ENCODE data around the gene TMEM181.
A peak's percentile ranks its signal among the peaks of the same experiment; 100 is the strongest.
"Not testable (repeated sequence)": the region's sequence is repeated elsewhere in the genome, so short reads cannot be mapped to it uniquely, and the experiment has no call there.

The TMEM181 gene

GRCh38 chr6:158595223-158595622 lies 35.3 kb downstream of the TMEM181 start:
- no peak for DNase-seq (ENCODE audit: low spot score)

GRCh38 chr6:158596861-158597260 lies 37.0 kb downstream of the TMEM181 start:
- DNase-seq (ENCODE audit: low spot score), result no peak

- no peak for DNase-seq (ENCODE audit: low spot score)
Observed at GRCh38 chr6:158597565-158597964, 37.7 kb downstream of the TMEM181 start.

GRCh38 chr6:158599635-158600034 lies 39.7 kb downstream of the TMEM181 start:
- no peak for DNase-seq (ENCODE audit: low spot score)

- no peak for DNase-seq (ENCODE audit: low spot score)
Observed at GRCh38 chr6:158603261-158604047, 43.6 kb downstream of the TMEM181 start.

- DNase-seq (ENCODE audit: low spot score), result no peak
Observed at GRCh38 chr6:158604048-158604406, 44.1 kb downstream of the TMEM181 start.

- DNase-seq (ENCODE audit: low spot score), result peak; percentile 82
Observed at GRCh38 chr6:158605266-158605878, 45.5 kb downstream of the TMEM181 start.

GRCh38 chr6:158606011-158606410 lies 46.1 kb downstream of the TMEM181 start:
- DNase-seq (ENCODE audit: low spot score), result not testable (repeated sequence)

- DNase-seq (ENCODE audit: low spot score), result no peak
Observed at GRCh38 chr6:158606935-158607334, 47.0 kb downstream of the TMEM181 start.

- DNase-seq (ENCODE audit: low spot score), result no peak
Observed at GRCh38 chr6:158607411-158608170, 47.7 kb downstream of the TMEM181 start.

- DNase-seq (ENCODE audit: low spot score), result no peak
Observed at GRCh38 chr6:158608221-158608620, 48.3 kb downstream of the TMEM181 start.

GRCh38 chr6:158609455-158610155 lies 49.7 kb downstream of the TMEM181 start:
- DNase-seq (ENCODE audit: low spot score), result no peak

GRCh38 chr6:158610319-158610968 lies 50.6 kb downstream of the TMEM181 start:
- no peak for DNase-seq (ENCODE audit: low spot score)

- DNase-seq (ENCODE audit: low spot score), result no peak
Observed at GRCh38 chr6:158611039-158611438, 51.1 kb downstream of the TMEM181 start.

GRCh38 chr6:158611541-158612370 lies 51.9 kb downstream of the TMEM181 start:
- no peak for DNase-seq (ENCODE audit: low spot score)

GRCh38 chr6:158614606-158615005 lies 54.7 kb downstream of the TMEM181 start:
- not testable (repeated sequence) for DNase-seq (ENCODE audit: low spot score)

GRCh38 chr6:158618289-158618688 lies 58.4 kb downstream of the TMEM181 start:
- DNase-seq (ENCODE audit: low spot score), result peak; percentile 55

- DNase-seq (ENCODE audit: low spot score), result no peak
Observed at GRCh38 chr6:158619922-158620801, 60.3 kb downstream of the TMEM181 start.

GRCh38 chr6:158620963-158621693 lies 61.2 kb downstream of the TMEM181 start:
- no peak for DNase-seq (ENCODE audit: low spot score)
